Activated naive CD4-positive, alpha-beta T cell (primary cell): Measurements from ENCODE around the gene TAF1A.

ENCODE experiments used
- DNase-seq, 4 experiments: peaks; one replicate each; lab custom pipeline; 2025; lab: John Stamatoyannopoulos, UW

TAF1A gene

GRCh38 chr1:222596696-222597095 lies 7.0 kb upstream of the TAF1A start:
- no peak for DNase-seq

DNA sequence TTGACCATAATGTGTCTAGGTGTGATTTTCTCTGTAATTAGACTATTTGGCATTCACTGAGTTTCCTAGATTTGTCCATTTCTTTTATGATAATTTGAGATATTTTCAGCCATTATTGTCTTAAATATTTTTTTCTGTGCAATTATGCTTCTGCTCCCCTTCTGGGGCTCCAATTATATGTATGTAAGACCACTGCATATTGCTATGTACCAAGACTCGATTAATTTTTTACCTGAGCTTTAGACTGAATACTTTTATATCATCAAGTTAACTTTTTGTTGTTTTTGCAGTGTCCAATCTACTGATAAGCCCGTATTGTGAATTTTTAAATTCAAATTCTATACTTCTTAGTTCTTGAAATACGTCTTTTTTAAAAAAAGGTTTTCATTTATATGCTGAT lies 5.1 kb upstream of the TAF1A start:
- DNase-seq = no peak

DNA sequence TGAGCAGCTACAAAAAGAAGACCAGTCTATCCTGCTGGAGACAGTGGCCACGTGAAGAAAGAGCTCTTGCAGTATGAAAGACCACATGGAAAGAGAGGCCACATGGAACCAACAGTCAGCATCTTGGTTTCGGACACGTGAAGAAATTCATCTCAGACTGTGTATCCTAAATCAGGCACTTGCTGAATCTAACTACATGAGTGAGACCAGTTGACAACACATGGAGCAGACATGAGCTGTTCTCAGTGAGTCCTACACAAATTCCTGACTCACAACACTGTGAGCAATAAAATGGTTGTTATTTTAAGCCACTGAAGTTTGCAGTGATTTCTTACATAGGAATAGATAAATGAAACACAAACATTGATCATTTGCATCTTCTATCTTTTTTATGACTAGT lies 2.4 kb upstream of the TAF1A start:
- no peak for DNase-seq

- no peak for DNase-seq
Measured at GRCh38 chr1:222588135-222588534, 1.6 kb downstream of the TAF1A start.

DNA sequence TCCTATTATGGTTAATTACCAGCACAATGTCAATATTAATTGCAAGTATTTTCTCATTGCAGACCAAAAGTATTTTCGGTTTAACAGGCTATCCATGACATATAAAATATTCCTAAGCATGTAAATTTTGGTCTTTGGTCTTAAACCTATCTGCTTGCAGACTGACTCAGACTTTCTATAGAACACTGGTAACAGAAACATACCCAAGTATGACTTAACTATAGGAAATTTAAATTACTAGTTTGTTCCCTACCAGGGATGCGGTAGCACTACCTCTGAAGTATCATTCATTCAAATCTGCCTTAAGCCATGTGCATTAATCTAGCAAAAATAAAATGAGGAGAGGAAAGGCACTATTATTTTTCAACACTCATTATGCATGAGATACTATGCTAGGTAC lies 2.9 kb downstream of the TAF1A start:
- DNase-seq = no peak

GRCh38 chr1:222583079-222583478 lies 6.7 kb downstream of the TAF1A start:
- no peak for DNase-seq

DNA sequence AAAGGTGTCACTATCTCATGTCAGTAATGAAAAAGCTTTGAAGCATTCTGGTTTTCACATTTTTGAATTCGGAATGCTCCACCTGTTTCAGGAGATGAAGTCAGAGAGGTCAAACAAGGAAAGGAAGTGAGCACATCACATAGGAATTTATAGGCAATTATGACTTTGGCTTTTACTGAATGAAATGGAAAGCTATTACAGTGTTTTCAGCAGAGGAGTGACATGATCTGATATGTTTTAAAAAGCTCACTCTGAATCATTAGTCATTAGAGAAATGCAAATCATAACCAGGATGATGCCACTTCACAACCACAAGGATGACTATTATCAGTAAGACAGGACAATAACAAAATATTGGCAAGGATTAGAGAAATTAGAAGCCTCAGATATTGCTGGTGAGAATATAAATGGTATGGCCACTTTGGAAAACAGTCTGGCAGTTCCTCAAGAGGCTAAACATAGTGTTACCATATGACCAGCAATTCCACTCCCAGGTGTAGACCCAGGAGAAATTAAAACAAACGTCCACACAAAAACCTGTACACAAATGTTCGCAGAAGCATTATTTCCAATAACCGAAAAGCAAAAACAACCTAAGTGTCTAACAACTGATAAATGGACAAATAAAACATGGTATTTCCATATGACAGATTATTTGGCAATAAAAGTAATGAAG lies 7.5 kb downstream of the TAF1A start:
- no peak for DNase-seq

GRCh38 chr1:222579316-222579715 lies 10.4 kb downstream of the TAF1A start:
- DNase-seq = no peak

DNA sequence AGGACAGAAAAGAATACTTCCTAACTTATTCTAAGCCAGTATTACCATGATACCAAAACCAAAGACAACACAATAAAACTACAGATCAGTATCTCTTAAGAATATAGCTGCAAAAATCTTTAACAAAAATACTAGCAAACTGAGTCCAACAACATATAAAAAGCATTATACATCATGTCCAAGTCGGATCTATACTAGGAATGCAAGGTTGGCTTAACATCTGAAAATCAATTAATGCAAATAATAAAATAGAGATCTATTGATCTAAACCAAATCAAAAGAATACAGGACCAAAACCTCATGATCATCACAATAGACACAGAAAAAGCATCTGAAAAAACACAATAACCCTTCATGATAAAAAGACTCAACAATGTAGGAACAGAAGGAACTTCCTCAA lies 18.9 kb downstream of the TAF1A start:
- DNase-seq = no peak

DNA sequence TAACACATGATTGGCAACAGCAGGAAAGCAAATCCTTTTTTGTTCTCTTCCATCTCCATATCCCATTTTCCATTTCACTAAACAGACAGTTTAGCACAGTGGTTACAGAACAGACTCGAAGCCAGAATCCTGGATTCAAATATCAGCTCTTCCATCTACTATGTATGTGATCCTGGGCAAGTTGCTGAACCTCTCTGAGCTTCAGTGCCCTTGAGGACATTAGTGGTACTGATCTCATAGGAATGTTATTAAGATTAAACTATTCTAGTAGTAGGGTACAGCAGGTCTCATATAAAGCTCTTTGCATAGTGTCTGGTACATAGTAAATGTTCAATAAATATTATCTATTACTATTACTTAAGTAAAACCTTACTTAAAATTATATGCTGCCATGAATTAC lies 28.1 kb downstream of the TAF1A start:
- DNase-seq = no peak

DNA sequence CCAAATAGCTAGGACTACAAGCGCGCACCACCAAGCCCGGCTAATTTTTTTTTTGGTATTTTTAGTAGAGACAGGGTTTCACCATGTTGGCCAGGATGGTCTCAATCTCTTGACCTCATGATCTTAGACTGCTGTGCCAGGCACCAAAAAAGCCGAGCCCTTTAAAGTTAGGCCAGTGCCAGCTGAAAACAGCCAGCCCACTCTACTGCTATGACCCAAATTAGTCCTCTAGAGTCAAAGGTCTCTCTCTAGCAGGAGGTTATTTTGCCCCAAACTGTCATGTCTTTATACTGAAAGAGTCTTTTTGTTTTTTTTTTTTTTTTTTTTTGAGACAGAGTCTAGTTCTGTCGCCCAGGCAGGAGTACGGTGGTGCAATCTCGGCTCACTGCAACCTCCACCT lies 32.2 kb downstream of the TAF1A start:
- DNase-seq = no peak

DNA sequence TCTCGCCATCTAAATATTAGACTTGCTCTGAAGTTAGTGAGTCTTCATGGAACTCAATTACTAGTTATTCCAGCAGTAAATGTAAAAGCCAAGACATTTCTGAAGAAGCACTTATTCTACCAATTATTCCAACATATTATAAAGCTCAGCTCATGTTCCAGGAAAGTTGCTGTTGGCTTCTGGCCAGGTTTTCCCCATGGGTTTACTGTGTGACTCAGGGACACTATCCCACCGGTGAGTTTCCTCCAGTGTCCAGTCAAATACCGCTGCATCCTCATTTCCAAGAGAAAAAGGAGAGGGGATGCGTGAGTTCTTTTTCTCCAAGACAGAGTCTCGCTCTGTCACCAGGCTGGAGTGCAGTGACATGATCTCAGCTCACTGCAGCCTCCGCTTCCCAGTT lies 32.6 kb downstream of the TAF1A start:
- no peak for DNase-seq

DNA sequence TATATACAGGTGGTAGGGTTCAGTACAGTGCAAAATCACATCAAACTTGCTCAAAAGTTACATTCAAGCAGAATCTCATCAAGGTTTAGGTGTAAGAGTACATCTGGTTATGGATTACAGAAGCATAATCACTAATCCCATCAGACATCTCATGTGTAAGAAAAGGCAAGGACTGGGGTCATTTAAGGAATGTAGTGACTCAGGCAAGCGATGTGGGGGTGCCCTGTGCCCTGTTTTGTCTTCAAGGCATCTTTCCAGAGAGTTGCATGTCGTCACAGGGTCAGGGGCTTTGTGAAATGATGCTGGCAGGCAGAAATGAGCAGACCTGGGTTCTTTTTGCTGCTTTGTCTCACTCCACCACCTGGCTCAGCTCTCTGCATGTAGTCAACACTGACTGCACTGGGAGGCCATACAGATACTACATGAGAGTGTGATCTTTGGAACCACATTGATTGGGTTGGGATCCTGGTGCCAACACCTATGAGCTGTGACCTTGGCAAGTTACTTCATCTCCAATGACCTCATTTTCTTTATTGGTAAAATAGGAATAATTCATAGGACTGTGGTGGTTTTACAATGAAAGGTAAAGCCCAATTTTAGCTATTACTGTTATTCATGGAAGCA lies 33.6 kb downstream of the TAF1A start:
- DNase-seq = no peak

GRCh38 chr1:222554177-222554576 lies 35.6 kb downstream of the TAF1A start:
- DNase-seq = no peak

DNA sequence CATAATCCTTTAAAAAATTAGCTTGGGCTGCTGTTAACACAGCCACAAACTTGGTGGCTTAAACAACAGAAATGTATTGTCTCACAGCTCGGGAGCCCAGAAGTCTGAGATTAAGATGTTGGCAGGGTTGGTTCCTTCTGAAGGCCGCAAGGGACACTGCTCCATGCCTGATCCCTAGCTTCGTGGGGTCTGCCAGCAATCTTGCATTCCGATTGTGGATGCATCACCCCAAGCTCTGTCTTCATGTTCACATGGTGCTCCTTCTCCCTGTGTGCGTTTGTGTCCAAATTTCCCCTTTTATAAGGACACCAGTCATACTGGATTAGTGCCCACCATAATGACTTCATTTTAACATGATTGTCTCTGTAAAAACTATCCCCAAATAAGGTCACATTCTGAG lies 36.9 kb downstream of the TAF1A start:
- no peak for DNase-seq

- DNase-seq = no peak
Measured at GRCh38 chr1:222547944-222548671, 41.6 kb downstream of the TAF1A start, which contains the start of gene HHIPL2. Gene HHIPL2, minus strand, starts transcription at chr1:222548104. Its CDS starts 60 bp downstream, at chr1:222548044.

DNA sequence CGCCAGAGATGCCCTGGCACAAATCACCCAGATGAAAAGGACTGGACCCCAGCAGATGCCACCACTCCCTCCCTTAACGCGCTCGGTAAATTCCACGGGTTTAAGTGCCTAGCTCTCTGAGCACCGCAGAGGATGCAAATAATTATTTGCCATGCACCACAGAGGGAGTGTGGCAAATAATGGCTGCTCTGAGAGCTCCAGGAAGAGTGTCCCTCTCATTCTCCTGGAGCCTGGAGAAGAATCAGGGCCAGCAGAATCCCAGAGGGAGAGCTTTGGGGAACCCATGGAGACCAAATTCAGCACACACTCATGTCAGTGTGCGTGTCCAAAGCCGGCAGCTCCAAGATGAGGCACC lies 42.5 kb downstream of the TAF1A start:
- DNase-seq = no peak

GRCh38 chr1:222546548-222547259 lies 43.0 kb downstream of the TAF1A start:
- DNase-seq = no peak

GRCh38 chr1:222546091-222546490 lies 43.6 kb downstream of the TAF1A start:
- DNase-seq = no peak

DNA sequence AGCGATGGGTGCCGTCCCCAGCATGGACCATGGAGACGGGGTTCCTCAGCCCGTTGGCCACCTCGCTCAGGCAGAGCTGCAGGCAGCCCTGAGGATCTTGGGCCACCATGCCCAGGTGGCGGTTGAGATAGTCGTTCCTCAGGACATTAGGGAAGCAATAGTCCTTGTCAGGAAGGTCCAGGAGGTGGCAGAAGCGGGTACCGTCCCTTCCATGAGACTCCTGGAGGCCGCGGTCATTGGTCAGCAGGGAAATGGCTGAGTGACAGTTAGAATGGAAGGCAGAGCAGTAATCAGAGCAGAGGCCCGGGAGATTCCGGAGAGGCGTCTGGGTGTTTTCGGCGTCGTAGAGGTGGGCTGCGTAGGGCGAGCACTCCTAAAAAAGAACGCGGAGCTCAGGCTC lies 45.9 kb downstream of the TAF1A start:
- no peak for DNase-seq

GRCh38 chr1:222540598-222540995 lies 49.1 kb downstream of the TAF1A start:
- DNase-seq = no peak

DNA sequence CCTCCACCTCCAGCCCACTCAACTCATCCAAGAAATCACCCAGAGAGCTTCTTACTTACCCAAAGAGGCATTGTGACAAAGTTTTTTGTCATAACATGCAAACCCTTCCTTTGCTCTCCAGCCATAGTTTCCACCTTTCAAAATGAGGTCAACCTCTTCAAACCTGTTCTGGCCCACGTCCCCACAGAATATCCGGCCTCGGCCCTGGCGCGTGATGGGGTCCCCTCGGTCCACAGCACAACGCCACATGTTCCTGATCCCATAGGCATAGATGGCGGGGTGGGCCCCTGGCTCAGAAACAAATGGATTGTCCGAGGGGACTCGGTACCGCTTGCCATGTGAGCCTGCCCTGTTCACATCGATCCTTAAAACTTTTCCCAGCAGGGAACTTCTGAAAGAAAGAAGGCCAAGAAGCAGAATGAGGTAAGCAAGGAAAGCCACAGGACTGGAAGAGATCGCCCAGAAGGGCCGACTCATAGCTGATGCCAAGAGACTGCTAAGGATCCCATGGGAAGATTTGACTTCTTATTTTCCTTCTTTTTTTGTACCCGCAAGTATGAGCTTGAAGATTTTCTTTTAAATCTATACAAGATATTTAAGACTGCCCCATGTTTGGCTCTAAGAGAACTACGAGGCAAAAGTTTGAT lies 49.7 kb downstream of the TAF1A start:
- no peak for DNase-seq
